GM23338 (cell line): Measurements from ENCODE around the gene TSC22D1. TPM values are rescaled to one million over a fixed set of nuclear protein-coding genes. Genes with fewer than 3 reads are reported as not detected.

ENCODE experiments used
- ATAC-seq: fragments of 200-7000 bp; cut with Tn5 transposase; 3 replicates; pipeline ENCODE4 v1.9.1; 2020
- DNase-seq: peaks from one replicate; pipeline ENCODE4 v3.0.0-alpha.2; 2015; ENCODE audit warnings: low spot score
- H2AFZ ChIP-seq: fragments of 200-600 bp; sonication (generic); 2 replicates; pipeline ENCODE4 v1.8.0; 2016; ENCODE audit warnings: antibody characterized with exemption, mild to moderate bottlenecking, moderate library complexity
- H3F3A ChIP-seq: fragments of 200-600 bp; sonication (generic); replicated peaks from 2 replicates; pipeline ENCODE4 v1.8.0; 2017; ENCODE audit warnings: antibody characterized with exemption, mixed run types, low read depth
- H3K27ac ChIP-seq: fragments of 200-600 bp; sonication (generic); 2 replicates; pipeline ENCODE4 v1.6.1; 2016; ENCODE audit warnings: low read depth
- H3K27me3 ChIP-seq: fragments of 200-600 bp; sonication (generic); 2 replicates; pipeline ENCODE4 v1.8.0; 2016; ENCODE audit warnings: mild to moderate bottlenecking, mixed run types, moderate library complexity; ENCODE audit not compliant: insufficient read depth
- H3K36me3 ChIP-seq: fragments of 200-600 bp; sonication (generic); 2 replicates; pipeline ENCODE4 v1.8.0; 2016; ENCODE audit warnings: mild to moderate bottlenecking; ENCODE audit not compliant: insufficient read depth
- H3K4me1 ChIP-seq: fragments of 200-600 bp; sonication (generic); 2 replicates; pipeline ENCODE4 v1.8.0; 2016; ENCODE audit warnings: mild to moderate bottlenecking, moderate library complexity; ENCODE audit not compliant: insufficient read depth
- H3K4me2 ChIP-seq: fragments of 200-600 bp; sonication (generic); 2 replicates; pipeline ENCODE4 v1.7.1; 2017; ENCODE audit warnings: mixed run types
- H3K4me3 ChIP-seq: fragments of 200-600 bp; sonication (generic); 2 replicates; pipeline ENCODE4 v1.6.1; 2016; ENCODE audit warnings: mixed run types
- H3K79me2 ChIP-seq: fragments of 200-600 bp; sonication (generic); replicated peaks from 2 replicates; pipeline ENCODE4 v1.8.0; 2017; ENCODE audit warnings: mild to moderate bottlenecking; ENCODE audit not compliant: insufficient read depth
- H3K9me2 ChIP-seq: fragments of 200-600 bp; sonication (generic); 2 replicates; pipeline ENCODE4 v1.8.0; 2017; ENCODE audit not compliant: insufficient read depth
- H4K20me1 ChIP-seq: fragments of 200-600 bp; sonication (generic); replicated peaks from 2 replicates; pipeline ENCODE4 v1.8.0; 2017; ENCODE audit warnings: mild to moderate bottlenecking; ENCODE audit not compliant: insufficient read depth
- H3K27ac Mint-ChIP-seq: 2 replicates; pipeline ENCODE4 v1.8.0; 2020; ENCODE audit warnings: inconsistent platforms, mild to moderate bottlenecking, moderate library complexity, mixed read lengths
- H3K27me3 Mint-ChIP-seq: 3 replicates; pipeline ENCODE4 v1.8.0; 2022; ENCODE audit warnings: low read depth, mild to moderate bottlenecking, moderate library complexity, mixed read lengths, inconsistent platforms; ENCODE audit not compliant: insufficient read depth, poor library complexity
- H3K36me3 Mint-ChIP-seq: 3 replicates; pipeline ENCODE4 v1.8.0; 2021; ENCODE audit warnings: low read depth, mild to moderate bottlenecking, inconsistent platforms, moderate library complexity, mixed read lengths
- H3K4me1 Mint-ChIP-seq: 3 replicates; pipeline ENCODE4 v1.8.0; 2020; ENCODE audit warnings: mild to moderate bottlenecking, inconsistent platforms, mixed read lengths
- H3K4me3 Mint-ChIP-seq: 3 replicates; pipeline ENCODE4 v1.8.0; 2021; ENCODE audit warnings: moderate library complexity, mild to moderate bottlenecking, inconsistent platforms, mixed read lengths
- H3K9me3 Mint-ChIP-seq: 3 replicates; pipeline ENCODE4 v1.8.0; 2020; ENCODE audit warnings: moderate library complexity, mild to moderate bottlenecking, inconsistent platforms, mixed read lengths
- CREB1 ChIP-seq: fragments of 250-450 bp; sonication (Bioruptor Pico); IDR thresholded peaks from 2 replicates; pipeline ENCODE4 v1.5.0; 2020; ENCODE audit warnings: low read depth, mild to moderate bottlenecking, moderate library complexity
- EZH2 ChIP-seq: fragments of 200-600 bp; sonication (generic); IDR thresholded peaks from one replicate; pipeline ENCODE4 v1.8.0; 2017; ENCODE audit warnings: antibody characterized with exemption, mild to moderate bottlenecking, low read depth; ENCODE audit not compliant: unreplicated experiment
- EZH2phosphoT487 ChIP-seq: fragments of 200-600 bp; sonication (generic); IDR thresholded peaks from one replicate; pipeline ENCODE4 v1.8.1; 2018; ENCODE audit warnings: antibody characterized with exemption; ENCODE audit not compliant: unreplicated experiment
- JUNB ChIP-seq: IDR thresholded peaks from one replicate; pipeline ENCODE4 v1.6.1; 2016; ENCODE audit warnings: antibody characterized with exemption; ENCODE audit not compliant: unreplicated experiment
- NANOG ChIP-seq: IDR thresholded peaks from 2 replicates; pipeline ENCODE4 v1.6.1; 2016; ENCODE audit warnings: antibody characterized with exemption, borderline replicate concordance
- POLR2AphosphoS5 ChIP-seq: IDR thresholded peaks from 2 replicates; pipeline ENCODE4 v1.6.1; 2016; ENCODE audit warnings: antibody characterized with exemption, low read depth
- ZNF331 ChIP-seq: fragments of 250-450 bp; sonication (Bioruptor Pico); IDR thresholded peaks from 2 replicates; pipeline ENCODE4 v1.5.0; 2020; ENCODE audit warnings: low read depth, mild to moderate bottlenecking, moderate library complexity
- polyA plus RNA-seq: library from polyadenylated mRNA; unstranded; fragments of >200 nt; fragmentation: Nextera tagmentation; extraction: Ambion mirVana; gene quantifications from 2 replicates; pipeline ENCODE4 v1.2.1, GENCODE V29; 2016
- total RNA-seq: library from RNA; depleted of rRNA; stranded (reverse); fragments of >200 nt; shearing (Covaris generic); gene quantifications from 2 replicates; pipeline ENCODE4 v1.2.3, GENCODE V29; 2014
- TF ChIP-seq, protein P1 (sequence below): IDR thresholded peaks from one replicate; pipeline ENCODE4 v1.6.1; 2018; ENCODE audit warnings: antibody characterized with exemption; ENCODE audit not compliant: unreplicated experiment
- TF ChIP-seq, protein P2 (sequence below), 2 experiments: fragments of 200-600 bp in 1 of 2; sonication (generic) in 1 of 2; conservative IDR thresholded peaks; 2 replicates each; pipeline versions ENCODE4 v1.5.1 to v1.6.1; 2016 to 2017; ENCODE audit warnings: antibody characterized with exemption in 2 of 2, low read depth in 2 of 2, mild to moderate bottlenecking in 2 of 2, moderate library complexity in 1 of 2

Gene TSC22D1
- total and polyA plus RNA-seq, 2 experiments from 2014 or later = 58.5 to 114 TPM

DNA sequence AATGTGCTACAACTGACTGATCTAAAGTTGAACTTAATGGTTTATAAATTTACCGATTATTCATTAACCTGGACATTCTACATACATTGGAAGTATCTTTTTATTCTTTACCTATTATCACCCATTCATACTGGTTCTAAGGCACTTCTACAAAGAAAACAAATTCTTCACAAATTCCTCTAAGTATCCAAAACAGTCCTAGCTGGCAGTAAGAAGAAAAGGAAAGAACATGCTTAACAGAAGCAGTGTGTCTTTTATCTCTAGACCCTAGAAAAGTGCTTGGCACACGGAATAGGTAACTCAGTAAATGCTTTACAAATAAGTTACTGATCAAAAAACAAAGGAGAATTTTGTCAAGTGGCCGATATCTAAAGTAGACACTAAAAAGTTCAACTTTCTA, 32.8 kb downstream of the TSC22D1 start (continued):
- TF ChIP-seq, protein P1, sequence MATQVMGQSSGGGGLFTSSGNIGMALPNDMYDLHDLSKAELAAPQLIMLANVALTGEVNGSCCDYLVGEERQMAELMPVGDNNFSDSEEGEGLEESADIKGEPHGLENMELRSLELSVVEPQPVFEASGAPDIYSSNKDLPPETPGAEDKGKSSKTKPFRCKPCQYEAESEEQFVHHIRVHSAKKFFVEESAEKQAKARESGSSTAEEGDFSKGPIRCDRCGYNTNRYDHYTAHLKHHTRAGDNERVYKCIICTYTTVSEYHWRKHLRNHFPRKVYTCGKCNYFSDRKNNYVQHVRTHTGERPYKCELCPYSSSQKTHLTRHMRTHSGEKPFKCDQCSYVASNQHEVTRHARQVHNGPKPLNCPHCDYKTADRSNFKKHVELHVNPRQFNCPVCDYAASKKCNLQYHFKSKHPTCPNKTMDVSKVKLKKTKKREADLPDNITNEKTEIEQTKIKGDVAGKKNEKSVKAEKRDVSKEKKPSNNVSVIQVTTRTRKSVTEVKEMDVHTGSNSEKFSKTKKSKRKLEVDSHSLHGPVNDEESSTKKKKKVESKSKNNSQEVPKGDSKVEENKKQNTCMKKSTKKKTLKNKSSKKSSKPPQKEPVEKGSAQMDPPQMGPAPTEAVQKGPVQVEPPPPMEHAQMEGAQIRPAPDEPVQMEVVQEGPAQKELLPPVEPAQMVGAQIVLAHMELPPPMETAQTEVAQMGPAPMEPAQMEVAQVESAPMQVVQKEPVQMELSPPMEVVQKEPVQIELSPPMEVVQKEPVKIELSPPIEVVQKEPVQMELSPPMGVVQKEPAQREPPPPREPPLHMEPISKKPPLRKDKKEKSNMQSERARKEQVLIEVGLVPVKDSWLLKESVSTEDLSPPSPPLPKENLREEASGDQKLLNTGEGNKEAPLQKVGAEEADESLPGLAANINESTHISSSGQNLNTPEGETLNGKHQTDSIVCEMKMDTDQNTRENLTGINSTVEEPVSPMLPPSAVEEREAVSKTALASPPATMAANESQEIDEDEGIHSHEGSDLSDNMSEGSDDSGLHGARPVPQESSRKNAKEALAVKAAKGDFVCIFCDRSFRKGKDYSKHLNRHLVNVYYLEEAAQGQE = no peak
- TF ChIP-seq POLR2AphosphoS5 (no peak), CREB1 (CRISPR knock-in tag) (no peak), EZH2 (no peak), EZH2phosphoT487 (no peak)
- TF ChIP-seq, protein P2, sequence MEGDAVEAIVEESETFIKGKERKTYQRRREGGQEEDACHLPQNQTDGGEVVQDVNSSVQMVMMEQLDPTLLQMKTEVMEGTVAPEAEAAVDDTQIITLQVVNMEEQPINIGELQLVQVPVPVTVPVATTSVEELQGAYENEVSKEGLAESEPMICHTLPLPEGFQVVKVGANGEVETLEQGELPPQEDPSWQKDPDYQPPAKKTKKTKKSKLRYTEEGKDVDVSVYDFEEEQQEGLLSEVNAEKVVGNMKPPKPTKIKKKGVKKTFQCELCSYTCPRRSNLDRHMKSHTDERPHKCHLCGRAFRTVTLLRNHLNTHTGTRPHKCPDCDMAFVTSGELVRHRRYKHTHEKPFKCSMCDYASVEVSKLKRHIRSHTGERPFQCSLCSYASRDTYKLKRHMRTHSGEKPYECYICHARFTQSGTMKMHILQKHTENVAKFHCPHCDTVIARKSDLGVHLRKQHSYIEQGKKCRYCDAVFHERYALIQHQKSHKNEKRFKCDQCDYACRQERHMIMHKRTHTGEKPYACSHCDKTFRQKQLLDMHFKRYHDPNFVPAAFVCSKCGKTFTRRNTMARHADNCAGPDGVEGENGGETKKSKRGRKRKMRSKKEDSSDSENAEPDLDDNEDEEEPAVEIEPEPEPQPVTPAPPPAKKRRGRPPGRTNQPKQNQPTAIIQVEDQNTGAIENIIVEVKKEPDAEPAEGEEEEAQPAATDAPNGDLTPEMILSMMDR (conservative IDR thresholded peaks at IDR 0.05; ENCODE audit: low read depth in 2 of 2) = no peak

DNA sequence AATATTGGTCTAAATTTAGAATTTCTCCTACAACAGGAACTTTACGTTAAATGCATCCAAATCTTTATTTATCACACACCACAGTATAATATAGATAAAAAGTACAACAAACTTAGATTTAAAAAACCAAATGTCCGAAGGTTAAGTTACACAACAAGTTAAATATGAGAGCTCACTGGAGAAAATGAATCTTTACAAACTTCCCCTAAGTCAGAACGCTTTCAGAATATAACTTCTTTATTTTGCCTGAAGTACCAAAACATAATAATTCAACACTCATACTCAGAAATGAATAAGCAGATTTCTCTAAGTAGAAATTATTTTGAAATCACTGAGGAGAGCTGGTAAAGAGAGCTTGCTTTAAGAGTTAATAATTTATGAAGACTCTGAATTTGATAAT, 33.8 kb downstream of the TSC22D1 start:
- no peaks in the 10 kb centered on the region for H3K27me3 Mint-ChIP-seq
- no peak overlapping the region for H3K4me2 ChIP-seq
- peaks cover 4% of the 10 kb centered on the region; the same call in 2 of the 3 replicates for H3K36me3 Mint-ChIP-seq
- no peaks in the 10 kb centered on the region for H3K36me3 ChIP-seq
- no peak overlapping the region for H3K4me3 ChIP-seq
- H3K4me3 Mint-ChIP-seq = no peak overlapping the region
- no peaks in the 10 kb centered on the region for H3K9me2 ChIP-seq
- DNase-seq = no peak
- ATAC-seq = no peak
- no peak overlapping the region for H2AFZ ChIP-seq
- no peaks in the 10 kb centered on the region for H3K9me3 Mint-ChIP-seq
- no peaks in the 10 kb centered on the region for H3K27me3 ChIP-seq
- H3K4me1 Mint-ChIP-seq = peaks cover 8% of the 10 kb centered on the region; the same call in 2 of the 3 replicates
- no peaks in the 10 kb centered on the region for H3F3A ChIP-seq
- peaks cover 64% of the 10 kb centered on the region for H3K79me2 ChIP-seq
- no peak overlapping the region for H3K27ac ChIP-seq
- H4K20me1 ChIP-seq = peaks cover 20% of the 10 kb centered on the region
- peak overlapping the region; percentile 47; the same call in 1 of the 2 replicates for H3K27ac Mint-ChIP-seq
- H3K4me1 ChIP-seq = peaks cover 5% of the 10 kb centered on the region; the same call in 1 of the 2 replicates
- no peak for TF ChIP-seq JUNB
- no peak for TF ChIP-seq CREB1 (CRISPR knock-in tag)
- no peak for TF ChIP-seq NANOG
- TF ChIP-seq POLR2AphosphoS5 = no peak
- no peak for TF ChIP-seq ZNF331 (CRISPR knock-in tag)
- no peak for TF ChIP-seq EZH2phosphoT487
